CD4-positive, alpha-beta T cell treated with Interleukin-6 at 100 ng/mL for 8 hours (primary cell): Measurements from ENCODE around the gene FMO2.

Source experiments
- DNase-seq: peaks from one replicate; pipeline ENCODE4 v3.0.0-alpha.2; 2020; ENCODE audit warnings: mixed read lengths, low spot score

FMO2 gene

DNA sequence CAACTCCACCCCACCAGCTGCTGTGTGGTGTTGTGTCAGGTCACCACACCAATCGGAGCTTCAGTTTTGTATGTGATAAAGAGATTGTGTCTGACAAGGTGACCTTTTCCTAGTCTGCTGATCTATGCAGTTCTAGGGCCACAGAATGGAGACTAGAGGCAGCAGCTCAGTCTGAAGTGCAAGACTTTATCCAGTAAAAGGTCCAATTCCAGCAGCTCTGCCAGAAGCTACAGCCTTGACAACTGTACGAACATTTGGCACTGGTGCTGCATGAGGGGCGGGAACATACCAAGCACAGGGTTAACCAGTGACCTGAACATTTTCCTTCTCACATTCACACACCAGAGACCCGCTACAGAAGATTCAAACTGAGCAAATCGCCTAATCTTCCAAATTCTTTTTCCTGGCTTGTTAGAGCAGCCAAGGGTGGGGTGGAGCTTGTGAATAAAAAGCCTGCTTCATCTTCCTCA, 72.5 kb downstream of the FMO2 start:
- no peak for DNase-seq

DNA sequence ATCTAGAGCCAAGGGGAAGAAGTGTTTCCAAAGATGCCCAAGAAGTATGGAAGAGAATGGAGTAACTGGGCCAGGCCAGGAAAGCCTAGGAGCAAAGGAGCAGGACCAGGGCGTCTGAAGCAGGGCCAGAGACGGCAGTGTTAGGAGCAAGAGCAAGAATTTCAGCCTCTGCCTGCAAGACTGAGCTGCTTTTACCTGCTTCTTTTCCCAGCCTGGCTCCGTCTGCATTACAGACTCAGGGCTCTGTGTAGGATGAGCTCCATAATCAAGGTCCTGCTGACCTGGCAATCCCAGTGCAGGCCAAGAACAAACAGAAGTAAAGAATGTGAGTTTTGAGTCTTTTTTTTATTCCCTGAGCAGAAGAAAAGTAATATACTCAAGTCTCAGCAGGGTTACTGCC, 73.3 kb downstream of the FMO2 start:
- no peak for DNase-seq

DNA sequence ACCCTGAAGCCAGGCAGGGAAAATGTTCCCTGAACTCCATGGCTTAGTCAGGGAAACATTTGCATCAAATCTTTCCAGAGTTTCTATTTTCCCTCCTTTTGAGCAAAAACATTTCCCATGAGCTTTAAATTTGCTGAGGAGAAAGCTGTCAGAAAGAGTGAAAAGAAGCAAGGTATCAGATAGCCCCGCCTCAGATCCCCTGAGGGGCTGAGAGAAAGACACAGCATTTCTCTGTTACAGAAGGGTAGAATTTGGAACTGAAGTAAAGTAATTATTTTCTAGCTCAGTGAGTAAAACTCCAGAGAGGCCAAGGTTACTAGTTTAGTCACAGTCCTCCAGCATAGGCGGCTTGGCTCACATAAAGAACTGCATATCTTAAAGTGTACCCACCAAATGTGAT, 73.8 kb downstream of the FMO2 start:
- DNase-seq = no peak
